ENCODE results near the gene UFD1. TPM values are rescaled to one million over a fixed set of nuclear protein-coding genes. Genes with fewer than 3 reads are reported as not detected.

UFD1 gene
- polyA plus RNA-seq, 3 donors: 57.0 to 82.5 (median 68.5) TPM

- Mint-ChIP-seq H3K36me3 (peaks cover 15 to 27% of the 10 kb centered on the region in 2 donors), H3K4me3 (peak overlapping the region; percentile 31 to 87), H3K27ac (no peak overlapping the region), H3K27me3 (ENCODE audit: low read depth in 3 of 3) (peaks cover 35 to 55% (median 38%) of the 10 kb centered on the region in 3 donors), H3K9me3 (peaks cover 0 to 5% (median 1%) of the 10 kb centered on the region in 7 donors), H3K4me1 (peaks cover 13% of the 10 kb centered on the region)
- WGBS (ENCODE audit: insufficient coverage): 2% methylated on average over 99 of the region's 99 CpGs
- Histone ChIP-seq H4K20me1 (ENCODE audit: insufficient read depth, low read length) (no peaks in the 10 kb centered on the region), H3K9ac (ENCODE audit: insufficient read depth, low read length, poor library complexity, severe bottlenecking) (no peak overlapping the region), H3K9me3 (replicated peaks in 1 of 2; ENCODE audit: control insufficient read depth in 1 of 2, insufficient read depth in 1 of 2, low read length in 2 of 2) (no peaks in the 10 kb centered on the region), H2AFZ (ENCODE audit: insufficient read depth, low read depth, low read length, poor library complexity, severe bottlenecking) (peak overlapping the region; percentile 41), H3K79me2 (ENCODE audit: insufficient read depth, low read length) (no peaks in the 10 kb centered on the region), H3K4me2 (replicated peaks; ENCODE audit: extremely low read depth, low read length, poor library complexity, severe bottlenecking) (peak overlapping the region; percentile 56), H3K27ac (ENCODE audit: low read depth in 1 of 2, low read length in 2 of 2) (no peak overlapping the region), H3K27me3 (ENCODE audit: control insufficient read depth in 2 of 2, insufficient read depth in 2 of 2, low read length in 2 of 2) (peaks cover 0 to 38% of the 10 kb centered on the region in 2 donors), H3K36me3 (replicated peaks in 1 of 2; ENCODE audit: control insufficient read depth in 1 of 2, insufficient read depth in 2 of 2, low read length in 2 of 2) (no peaks in the 10 kb centered on the region), H3K4me1 (ENCODE audit: control insufficient read depth in 1 of 2, insufficient read depth in 2 of 2, low read length in 2 of 2) (peaks cover 0 to 17% of the 10 kb centered on the region in 2 donors), H3K4me3 (replicated peaks in 1 of 3; ENCODE audit: low read depth in 2 of 3, low read length in 3 of 3) (peak overlapping the region in 1 of 3 experiments; percentile 38)
- intact Hi-C loops (cut with micrococcal nuclease): no loop called here
- no peak for DNase-seq
- TF ChIP-seq CTCF (IDR thresholded peaks at IDR 0.05): no peak
Measured at GRCh38 chr22:19523240-19524169, 44.5 kb upstream of the UFD1 start.

DNA sequence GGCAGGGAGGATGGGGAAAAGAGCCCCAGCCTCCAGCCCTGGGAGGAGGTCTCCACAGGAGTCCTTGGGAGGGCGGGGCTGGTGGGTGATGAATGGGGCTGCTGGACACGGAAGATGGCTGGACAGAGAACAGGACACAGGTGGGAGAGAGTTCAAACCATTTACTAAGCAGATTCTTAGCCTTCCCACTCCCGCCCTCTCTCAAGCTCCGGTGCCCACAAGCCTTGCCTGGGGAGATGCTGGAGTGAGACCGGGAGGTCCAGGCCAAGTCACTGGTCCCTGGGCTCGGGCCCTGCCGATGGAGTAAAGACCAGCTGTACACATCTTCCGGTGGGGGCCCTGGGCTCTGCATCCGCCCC lies 43.9 kb upstream of the UFD1 start:
- Mint-ChIP-seq H3K4me3 (peak overlapping the region in 1 of 2 donors; percentile 80), H3K27me3 (ENCODE audit: low read depth in 3 of 3) (peaks cover 35 to 52% (median 38%) of the 10 kb centered on the region in 3 donors)
- H3K27ac ChIP-seq (ENCODE audit: low read depth in 1 of 2, low read length in 2 of 2): no peak overlapping the region

More for the DNA sequence above, 43.9 kb upstream of the UFD1 start:
- Histone ChIP-seq H3K4me1 (ENCODE audit: control insufficient read depth in 1 of 2, insufficient read depth in 2 of 2, low read length in 2 of 2) (peaks cover 0 to 17% of the 10 kb centered on the region in 2 donors), H3K4me3 (replicated peaks in 1 of 3; ENCODE audit: low read depth in 2 of 3, low read length in 3 of 3) (peak overlapping the region in 1 of 3 experiments; percentile 38), H2AFZ (ENCODE audit: insufficient read depth, low read depth, low read length, poor library complexity, severe bottlenecking) (peak overlapping the region; percentile 41), H3K36me3 (replicated peaks in 1 of 2; ENCODE audit: control insufficient read depth in 1 of 2, insufficient read depth in 2 of 2, low read length in 2 of 2) (no peaks in the 10 kb centered on the region), H3K4me2 (replicated peaks; ENCODE audit: extremely low read depth, low read length, poor library complexity, severe bottlenecking) (peak overlapping the region; percentile 56), H3K9me3 (replicated peaks in 1 of 2; ENCODE audit: control insufficient read depth in 1 of 2, insufficient read depth in 1 of 2, low read length in 2 of 2) (no peaks in the 10 kb centered on the region), H3K9ac (ENCODE audit: insufficient read depth, low read length, poor library complexity, severe bottlenecking) (no peak overlapping the region), H3K27me3 (ENCODE audit: control insufficient read depth in 2 of 2, insufficient read depth in 2 of 2, low read length in 2 of 2) (peaks cover 0 to 38% of the 10 kb centered on the region in 2 donors), H3K79me2 (ENCODE audit: insufficient read depth, low read length) (no peaks in the 10 kb centered on the region), H4K20me1 (ENCODE audit: insufficient read depth, low read length) (no peaks in the 10 kb centered on the region)
- Mint-ChIP-seq H3K27ac (no peak overlapping the region), H3K9me3 (peaks cover 0 to 5% (median 1%) of the 10 kb centered on the region in 7 donors), H3K36me3 (peaks cover 17 to 32% of the 10 kb centered on the region in 2 donors), H3K4me1 (peaks cover 13% of the 10 kb centered on the region)
- 31% methylated on average over 7 of the region's 9 CpGs for WGBS (ENCODE audit: insufficient coverage)
- no peak for DNase-seq
- no peak for TF ChIP-seq CTCF (IDR thresholded peaks at IDR 0.05)
- intact Hi-C loops (cut with micrococcal nuclease): no loop called here

All from CD14-positive monocyte (primary cell).